ENCODE data around the gene PTPRN2.

Gene PTPRN2

DNA sequence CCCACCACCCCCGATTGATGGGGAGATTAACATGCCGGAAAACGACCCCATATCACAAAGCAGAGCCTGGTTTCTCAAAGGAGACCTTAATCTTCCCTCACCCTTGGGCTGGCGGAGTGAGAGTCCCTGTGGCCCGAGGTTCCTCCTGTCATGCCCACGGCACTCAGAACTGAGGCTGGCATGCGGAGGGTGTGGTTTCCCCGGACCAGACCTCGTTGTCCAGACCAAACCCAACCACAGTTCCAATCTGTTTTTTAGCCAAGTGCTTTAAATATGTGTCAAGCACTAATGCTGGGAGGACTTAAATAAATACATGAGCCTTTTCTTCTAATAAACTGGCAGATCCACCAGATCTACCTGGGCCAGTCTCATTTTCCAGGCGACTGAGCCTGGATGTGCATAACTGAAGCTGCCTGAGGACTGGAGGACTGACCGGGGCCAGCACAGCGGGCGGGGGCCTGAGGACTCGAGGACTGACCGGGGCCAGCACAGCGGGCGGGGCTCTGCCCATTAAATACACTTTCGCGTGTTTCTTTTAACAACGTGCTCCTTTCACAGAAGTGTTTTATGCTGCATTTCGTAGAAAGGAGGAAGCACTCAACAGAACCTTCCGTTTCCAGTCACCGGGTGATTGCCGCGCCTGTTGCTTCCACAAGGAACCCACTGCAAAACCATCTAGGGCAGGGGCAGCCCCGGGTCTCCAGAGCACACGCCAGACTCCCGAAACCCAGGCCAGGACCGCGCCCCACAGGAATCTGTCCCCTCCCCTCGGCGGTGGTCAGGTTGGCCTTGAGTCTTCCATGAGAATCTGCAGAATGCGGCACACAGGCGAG, 334.6 kb downstream of the PTPRN2 start:
- TF ChIP-seq, protein P1, sequence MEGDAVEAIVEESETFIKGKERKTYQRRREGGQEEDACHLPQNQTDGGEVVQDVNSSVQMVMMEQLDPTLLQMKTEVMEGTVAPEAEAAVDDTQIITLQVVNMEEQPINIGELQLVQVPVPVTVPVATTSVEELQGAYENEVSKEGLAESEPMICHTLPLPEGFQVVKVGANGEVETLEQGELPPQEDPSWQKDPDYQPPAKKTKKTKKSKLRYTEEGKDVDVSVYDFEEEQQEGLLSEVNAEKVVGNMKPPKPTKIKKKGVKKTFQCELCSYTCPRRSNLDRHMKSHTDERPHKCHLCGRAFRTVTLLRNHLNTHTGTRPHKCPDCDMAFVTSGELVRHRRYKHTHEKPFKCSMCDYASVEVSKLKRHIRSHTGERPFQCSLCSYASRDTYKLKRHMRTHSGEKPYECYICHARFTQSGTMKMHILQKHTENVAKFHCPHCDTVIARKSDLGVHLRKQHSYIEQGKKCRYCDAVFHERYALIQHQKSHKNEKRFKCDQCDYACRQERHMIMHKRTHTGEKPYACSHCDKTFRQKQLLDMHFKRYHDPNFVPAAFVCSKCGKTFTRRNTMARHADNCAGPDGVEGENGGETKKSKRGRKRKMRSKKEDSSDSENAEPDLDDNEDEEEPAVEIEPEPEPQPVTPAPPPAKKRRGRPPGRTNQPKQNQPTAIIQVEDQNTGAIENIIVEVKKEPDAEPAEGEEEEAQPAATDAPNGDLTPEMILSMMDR (IDR thresholded peaks at IDR 0.05; ENCODE audit: extremely low read depth, insufficient read depth, missing control alignments): no peak
- DNase-seq (ENCODE audit: low spot score): no peak
- in situ Hi-C loops (cut with MboI; ENCODE audit: low pct_unique_long_range_greater_than_20kb, low sequenced_read_pairs, unreplicated experiment): no loop called here

DNA sequence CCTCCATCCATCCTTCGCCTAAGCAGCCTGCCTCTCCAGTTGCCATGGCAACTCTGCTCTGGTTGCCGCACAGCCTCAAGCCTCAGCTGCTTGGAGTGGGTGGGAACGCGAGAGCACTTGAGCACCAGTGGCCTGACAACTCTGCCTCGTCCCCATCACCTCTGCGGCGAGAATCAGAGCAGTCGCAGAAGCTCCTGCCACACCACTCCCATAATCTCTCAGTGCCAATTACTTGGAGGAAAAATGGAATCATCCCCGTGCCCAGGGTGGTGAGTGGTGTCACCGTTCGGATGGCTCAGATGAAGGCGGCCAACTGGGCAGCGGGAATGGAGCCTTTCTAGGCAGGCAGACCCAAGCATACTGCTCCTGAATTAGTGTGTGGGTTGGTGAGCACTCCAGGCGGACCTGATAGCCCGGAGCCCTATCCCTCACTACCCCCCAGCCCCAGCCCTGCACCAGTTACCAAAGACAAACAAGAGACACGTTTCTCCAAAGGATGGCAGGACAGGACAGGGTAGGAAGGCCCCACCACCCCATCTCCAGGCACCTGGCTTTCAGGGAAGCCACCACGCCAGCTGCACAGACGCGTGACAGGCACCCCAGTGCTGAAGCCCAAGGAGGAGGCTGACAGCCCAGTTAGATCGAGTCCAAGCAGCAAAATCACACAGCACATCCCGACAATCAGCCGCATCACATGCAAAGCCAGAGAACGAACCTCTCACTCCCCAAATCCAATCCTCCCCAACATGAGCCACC, 335.4 kb downstream of the PTPRN2 start:
- TF ChIP-seq, protein P1 (IDR thresholded peaks at IDR 0.05; ENCODE audit: extremely low read depth, insufficient read depth, missing control alignments): no peak
- no peak for DNase-seq (ENCODE audit: low spot score)
- in situ Hi-C loops (cut with MboI; ENCODE audit: low pct_unique_long_range_greater_than_20kb, low sequenced_read_pairs, unreplicated experiment): no loop called here

DNA sequence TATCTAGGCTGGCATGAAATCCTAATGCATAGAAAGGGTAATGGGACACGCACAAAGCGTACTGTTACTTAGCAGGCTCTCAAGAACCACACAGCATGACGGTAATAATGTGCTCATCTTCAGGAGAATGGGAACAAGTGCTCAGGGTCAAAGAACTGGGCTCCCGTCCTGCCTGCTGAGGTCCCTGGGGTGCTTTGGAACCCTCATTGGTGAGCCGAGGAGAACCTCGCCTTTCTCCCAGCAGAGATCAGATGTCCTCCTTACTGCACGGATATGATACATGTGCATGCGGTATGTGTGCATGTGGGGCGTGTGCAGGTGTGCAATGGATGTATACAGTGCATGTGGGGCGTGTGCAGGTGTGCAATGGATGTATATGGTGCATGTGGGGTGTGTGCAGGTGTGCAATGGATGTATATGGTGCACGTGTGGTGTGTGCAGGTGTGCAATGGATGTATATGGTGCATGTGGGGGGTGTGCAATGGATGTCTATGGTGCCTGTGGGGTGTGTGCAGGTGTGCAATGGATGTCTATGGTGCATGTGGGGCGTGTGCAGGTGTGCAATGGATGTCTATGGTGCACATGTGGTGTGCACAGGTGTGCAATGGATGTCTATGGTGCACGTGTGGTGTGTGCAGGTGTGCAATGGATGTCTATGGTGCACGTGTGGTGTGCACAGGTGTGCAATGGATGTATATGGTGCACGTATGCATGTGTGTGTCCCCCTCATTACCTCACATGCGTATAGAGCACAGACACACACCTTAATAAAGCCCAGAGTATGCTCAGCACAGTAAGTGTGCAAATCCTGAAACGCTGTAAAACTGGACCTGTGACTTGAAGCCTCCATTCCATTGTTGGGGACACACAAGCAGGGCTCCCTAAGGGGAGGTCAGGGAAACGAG, 336.3 kb downstream of the PTPRN2 start:
- no peak for DNase-seq (ENCODE audit: low spot score)
- TF ChIP-seq, protein P1 (IDR thresholded peaks at IDR 0.05; ENCODE audit: extremely low read depth, insufficient read depth, missing control alignments): no peak
- in situ Hi-C loops (cut with MboI; ENCODE audit: low pct_unique_long_range_greater_than_20kb, low sequenced_read_pairs, unreplicated experiment): no loop called here

- in situ Hi-C loops (cut with MboI; ENCODE audit: low pct_unique_long_range_greater_than_20kb, low sequenced_read_pairs, unreplicated experiment): no loop called here
- DNase-seq (ENCODE audit: low spot score): no peak
- TF ChIP-seq, protein P1 (IDR thresholded peaks at IDR 0.05; ENCODE audit: extremely low read depth, insufficient read depth, missing control alignments): no peak
Observed at GRCh38 chr7:158249692-158250091, 337.9 kb downstream of the PTPRN2 start.

DNA sequence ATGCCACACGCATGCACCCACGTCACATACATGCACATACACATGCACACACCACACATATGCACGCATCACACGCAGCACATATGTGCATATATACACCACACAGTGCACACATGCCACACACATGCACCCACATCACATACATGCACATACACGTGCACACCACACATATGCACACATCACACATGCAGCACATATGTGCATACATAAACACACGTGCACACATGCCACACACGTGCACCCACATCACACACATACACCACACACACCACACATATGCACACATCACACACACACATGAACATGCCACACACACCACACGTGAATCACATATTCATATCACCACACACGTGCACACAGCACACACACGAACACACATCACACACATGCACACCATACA, 338.8 kb downstream of the PTPRN2 start:
- no peak for DNase-seq (ENCODE audit: low spot score)
- TF ChIP-seq, protein P1 (IDR thresholded peaks at IDR 0.05; ENCODE audit: extremely low read depth, insufficient read depth, missing control alignments): no peak
- in situ Hi-C loops (cut with MboI; ENCODE audit: low pct_unique_long_range_greater_than_20kb, low sequenced_read_pairs, unreplicated experiment): no loop called here
